NCI-H2196 (cell line): Measurements from ENCODE around the gene CD58.
"Not testable (repeated sequence)": the region's sequence is repeated elsewhere in the genome, so short reads cannot be mapped to it uniquely, and the experiment has no call there.

Experiments used
- DNase-seq: peaks from one replicate; lab custom pipeline; 2025; ENCODE audit not compliant: unreplicated experiment; lab: John Stamatoyannopoulos, UW

Gene CD58, protein sequence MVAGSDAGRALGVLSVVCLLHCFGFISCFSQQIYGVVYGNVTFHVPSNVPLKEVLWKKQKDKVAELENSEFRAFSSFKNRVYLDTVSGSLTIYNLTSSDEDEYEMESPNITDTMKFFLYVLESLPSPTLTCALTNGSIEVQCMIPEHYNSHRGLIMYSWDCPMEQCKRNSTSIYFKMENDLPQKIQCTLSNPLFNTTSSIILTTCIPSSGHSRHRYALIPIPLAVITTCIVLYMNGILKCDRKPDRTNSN

DNA sequence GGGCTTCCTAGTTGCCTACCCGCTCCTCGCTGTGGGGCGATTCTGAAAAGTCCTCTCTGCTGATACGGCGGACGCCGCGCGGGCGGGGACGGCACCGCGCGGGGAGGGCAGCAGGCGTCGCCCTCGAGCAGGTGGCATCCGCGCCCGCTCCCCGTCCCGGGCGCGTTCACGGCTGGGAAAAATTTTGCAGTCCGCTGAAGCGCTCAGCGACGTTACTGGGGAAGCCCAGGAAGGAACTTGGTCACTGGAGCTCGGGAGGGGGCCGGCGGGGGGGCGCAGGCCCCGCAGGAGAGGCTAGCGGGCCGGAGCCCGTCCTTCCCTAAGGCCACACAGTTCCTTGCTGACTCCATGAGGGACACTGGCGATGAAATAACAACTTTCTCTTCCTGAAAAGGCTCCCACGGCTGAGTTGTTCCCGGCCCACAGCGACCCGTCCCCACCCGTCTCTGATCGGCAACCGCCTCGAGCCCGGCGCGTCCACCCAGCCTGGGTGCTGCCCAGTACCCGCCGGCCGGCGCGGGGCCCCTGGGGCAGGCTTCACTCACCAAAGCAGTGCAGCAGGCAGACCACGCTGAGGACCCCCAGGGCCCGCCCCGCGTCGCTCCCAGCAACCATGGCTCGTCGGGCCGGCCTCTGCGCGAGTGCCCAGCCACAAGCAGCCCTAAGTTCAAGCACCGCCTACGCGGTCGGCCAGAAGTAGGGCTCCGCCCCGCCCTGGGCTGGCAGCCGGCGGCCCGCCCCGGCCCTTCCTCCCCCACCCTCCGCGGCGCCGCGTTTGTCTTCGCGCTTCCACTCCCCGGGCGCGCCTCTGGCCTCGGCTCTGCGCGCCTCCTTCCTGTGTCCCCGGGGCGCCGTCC, at the start of gene CD58:
TSS of gene CD58 (minus strand) at position 669 of the 857 bp plus-strand sequence. CDS start at position 615, 54 bp downstream.
- peak; percentile 89 for DNase-seq

DNA sequence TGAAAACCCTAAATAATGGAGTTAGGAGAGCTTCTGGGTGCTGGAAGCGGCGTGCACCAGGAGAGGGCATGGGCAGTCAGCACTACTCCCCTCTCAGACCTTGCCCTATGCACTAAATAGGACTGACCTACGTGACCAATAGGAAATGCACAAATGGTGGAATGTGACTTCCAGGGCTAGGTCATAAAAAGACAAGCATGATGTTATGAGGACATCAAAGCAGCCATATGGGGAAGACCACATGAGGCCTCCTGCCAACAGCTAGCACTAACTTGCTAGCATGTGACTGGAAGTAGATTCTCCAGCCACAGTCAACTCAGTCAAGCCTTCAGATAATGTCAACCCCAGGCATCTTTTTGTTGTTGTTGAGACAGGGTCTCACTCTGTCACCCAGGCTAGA, 49.6 kb upstream of the CD58 start:
- DNase-seq: not testable (repeated sequence)

DNA sequence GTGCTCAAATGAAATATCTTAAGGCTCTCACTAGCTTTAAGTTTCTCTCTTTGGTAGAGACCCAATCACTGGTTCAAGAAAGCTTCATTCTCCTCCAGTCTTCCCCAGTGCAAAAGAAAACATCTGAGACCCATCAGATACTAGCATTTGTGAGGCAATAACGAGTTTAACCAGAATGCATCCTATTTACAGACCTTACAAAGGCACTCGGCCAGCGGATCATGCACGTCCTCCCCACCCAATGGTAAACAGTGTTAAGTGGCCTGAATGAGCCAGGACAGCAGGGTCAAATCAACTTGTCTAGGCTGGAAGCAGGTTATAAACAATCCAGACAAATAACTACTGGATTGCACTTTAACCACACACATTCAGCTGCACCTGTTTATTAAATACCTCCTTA, 48.3 kb upstream of the CD58 start:
- DNase-seq: peak; percentile 45

DNA sequence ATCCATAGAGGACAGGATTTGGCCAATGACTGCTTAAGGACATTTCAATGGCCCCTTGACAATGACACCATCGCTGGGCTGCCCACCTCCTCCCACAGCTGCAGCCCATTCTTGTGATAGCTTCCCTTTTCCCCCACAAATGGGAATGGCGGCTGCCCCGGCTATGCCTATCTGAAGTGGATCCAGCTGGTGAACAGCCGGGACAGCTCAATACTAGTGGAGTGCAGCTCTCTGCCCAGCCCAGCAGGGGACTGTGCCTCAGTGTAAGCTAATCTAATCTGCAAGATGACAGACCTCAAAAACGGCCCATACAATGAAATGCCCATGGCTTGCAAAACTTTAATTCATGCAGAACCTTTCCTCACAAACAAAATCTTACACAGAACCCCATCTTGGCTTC, 47.0 kb upstream of the CD58 start:
- not testable (repeated sequence) for DNase-seq

DNA sequence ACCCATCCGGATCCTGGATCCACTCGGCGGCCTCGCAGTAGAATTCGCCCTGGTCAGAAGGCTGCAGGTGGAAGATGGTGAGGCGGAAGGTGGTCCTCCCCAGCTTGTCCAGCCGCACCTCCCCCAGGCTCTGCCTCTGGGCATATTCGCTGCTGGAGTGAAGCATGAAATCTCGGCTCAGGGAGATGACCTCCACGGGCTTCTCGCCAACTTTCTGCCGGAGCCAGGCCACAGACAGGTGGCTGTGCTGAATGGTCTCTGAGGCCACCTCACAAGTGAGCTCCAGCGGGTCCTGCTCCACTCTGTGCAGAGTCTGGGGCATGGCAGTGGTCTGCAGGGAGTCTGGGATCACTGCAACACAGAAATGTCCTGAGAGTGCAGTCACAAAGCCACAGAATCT, 43.0 kb upstream of the CD58 start:
- DNase-seq: not testable (repeated sequence)

DNA sequence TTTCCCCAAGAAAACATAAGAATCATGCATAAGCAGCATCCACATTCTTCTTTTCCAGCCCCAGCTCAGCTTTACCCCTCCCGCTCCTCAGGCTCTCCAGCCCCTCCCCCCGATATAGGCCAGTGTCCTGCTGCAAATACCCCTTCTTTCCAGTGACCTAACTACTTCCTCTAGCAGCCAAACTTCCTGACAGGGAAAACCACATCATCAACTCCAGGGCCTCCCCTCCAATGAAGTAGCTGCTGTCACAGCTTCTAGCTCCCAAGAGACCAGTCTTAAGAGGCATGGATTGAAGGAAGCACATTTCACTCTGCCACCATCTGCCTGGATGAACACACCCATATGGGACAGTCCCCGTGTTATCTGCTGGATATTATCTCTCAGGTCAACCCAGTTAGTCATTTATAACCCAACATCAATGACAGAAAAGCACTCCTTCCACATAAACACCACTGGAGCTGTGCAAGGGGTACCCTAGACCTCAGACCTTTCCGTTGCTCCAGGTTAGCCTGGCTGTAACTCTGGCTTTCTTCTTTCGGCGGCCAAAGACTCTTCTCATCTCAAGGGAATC, 39.1 kb upstream of the CD58 start:
- not testable (repeated sequence) for DNase-seq

DNA sequence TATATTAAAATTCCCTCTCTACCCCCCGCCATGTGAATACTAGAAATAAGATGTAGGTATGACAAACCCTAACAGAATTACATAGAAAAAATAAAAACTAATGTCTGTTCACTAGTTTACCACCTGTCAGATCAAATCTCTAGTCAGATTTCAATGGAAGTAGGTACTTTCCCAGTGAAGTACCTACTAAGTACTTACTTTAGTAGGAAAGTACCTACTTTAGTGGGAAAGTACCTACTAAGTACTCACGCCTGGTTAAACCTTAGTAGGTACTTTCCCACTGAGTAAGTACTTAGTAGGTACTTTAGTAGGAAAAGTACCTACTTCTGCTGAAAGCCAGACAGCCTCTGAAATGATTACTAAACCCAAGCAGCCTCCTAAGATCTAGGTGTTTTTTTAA, 38.0 kb upstream of the CD58 start:
- not testable (repeated sequence) for DNase-seq

DNA sequence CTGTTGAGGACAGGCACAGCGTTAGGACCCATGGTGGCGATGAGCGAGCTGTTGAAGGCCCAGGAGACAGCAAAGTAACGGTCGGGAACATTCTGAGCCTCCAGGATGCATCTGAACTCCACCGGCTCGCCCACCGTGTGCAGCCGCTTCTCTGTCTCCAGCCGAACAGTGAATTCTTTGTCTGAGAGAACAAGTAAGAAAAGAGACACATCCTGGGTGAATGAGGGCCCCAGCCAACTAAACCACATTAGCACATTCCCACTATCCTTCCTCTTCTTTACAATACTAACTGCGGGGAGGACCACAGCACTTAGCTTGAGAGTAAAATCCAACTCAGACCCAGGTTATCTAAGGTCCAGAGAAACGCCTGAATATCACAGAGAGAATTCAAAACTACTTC, 37.3 kb upstream of the CD58 start:
- DNase-seq: not testable (repeated sequence)

DNA sequence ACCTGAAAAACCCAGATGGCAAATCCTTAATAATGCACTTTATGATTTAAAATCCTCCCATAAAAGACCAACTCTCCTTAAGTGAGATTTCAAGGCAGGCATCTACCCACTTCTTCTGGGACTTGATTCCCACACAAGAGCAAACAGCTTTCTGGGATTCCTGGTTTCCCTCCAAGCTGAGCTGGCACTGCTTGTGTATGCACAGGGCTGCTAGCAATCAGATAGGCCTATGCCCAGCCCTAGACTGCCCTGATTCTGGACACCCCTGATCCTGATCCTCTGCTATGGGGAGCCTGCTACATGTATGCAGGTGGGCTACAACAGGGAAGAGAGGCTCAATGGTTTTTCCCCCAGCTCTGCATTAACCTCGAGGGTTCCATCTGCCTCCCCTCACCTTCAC, 36.6 kb upstream of the CD58 start:
- not testable (repeated sequence) for DNase-seq

DNA sequence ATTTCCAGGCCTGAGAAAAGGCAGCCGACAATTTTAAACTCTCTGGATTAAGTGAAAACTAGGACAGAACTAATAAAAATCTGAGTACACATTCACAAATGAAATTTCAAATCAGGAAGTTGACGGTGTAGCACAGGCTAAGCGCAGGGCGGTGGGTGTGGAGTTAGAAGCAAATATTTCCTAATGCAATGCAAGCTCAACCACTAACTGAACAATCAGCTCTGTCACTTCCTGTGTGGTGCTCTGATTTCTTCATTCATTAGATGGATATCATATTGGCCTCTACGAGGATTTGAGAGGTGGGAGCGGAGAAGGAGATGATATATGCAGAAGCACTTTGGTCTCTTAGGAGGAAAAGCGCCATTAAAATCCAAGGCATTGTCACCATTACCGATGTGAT, 35.2 kb upstream of the CD58 start:
- not testable (repeated sequence) for DNase-seq

DNA sequence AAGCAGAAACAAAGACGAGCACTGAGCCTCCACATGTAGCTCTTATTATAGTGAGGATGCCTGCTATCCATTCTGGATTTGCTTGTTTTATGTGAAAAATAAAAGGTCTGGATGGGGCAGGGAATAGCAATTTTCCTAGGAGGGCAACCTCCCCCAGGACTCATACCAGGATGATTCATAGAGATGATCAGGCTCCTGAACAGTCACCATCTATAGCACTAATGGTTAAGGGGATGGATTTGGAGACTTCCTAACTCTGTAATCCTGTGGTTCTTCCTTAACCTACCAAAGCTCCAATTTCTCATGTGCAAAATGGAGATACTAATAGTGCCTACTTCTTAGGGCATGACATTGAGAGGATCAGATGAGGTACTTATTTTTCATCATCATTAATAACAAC, 34.5 kb upstream of the CD58 start:
- no peak for DNase-seq

DNA sequence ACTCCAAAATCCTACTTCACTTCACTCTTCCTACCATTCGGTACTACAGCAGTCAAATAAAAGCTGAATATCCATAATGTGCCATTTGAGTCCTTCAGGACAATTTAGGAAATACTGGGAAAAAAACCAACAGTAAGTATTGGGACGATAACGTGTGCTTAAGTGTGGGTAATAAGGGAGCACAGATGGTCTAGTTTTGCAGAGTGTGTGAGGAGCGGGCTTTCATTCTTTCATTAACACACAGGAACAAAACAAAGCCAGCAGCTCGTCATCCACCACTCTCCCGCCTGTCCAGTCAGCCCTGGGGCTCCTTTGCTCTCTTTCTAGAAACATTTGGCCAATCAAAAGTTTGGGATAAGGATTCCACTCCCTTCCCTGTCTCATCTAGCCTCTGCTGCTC, 33.6 kb upstream of the CD58 start:
- not testable (repeated sequence) for DNase-seq

DNA sequence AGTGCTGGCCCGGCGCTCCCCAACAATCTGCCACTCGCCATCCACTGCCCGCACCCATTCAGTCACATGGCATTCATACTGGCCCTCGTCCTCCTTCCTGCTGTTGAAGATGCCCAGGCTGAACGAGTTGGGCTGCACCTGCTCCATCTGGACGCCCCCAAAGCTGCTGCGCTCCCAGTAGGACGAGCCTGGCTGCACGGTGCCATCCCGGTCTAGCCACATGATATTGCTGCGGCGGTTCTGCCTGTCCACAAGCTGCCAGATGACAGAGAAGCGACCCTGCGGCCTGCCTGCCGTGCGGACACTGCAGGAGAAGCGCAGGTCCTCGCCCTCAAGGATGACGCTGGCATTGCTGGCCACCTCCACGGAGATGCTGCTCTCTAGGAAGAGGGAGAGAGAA, 32.8 kb upstream of the CD58 start:
- DNase-seq: not testable (repeated sequence)

DNA sequence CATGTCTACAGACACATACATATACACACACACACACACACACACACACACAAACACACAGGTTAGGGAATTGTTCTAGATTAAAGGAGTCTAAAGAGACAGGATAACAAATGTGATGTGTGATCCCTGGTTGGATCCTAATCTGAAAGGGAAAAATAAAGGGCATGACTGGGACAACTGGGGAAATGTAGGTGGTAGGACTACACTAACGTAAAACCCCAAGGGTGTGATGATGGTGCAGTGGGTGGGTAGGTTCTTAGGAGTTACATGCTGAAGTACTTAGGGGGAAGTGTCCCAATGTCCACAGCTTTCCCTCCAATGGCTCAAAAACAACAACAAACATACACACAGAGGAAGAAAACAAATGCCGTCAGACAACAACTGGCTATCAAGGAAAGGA, 28.5 kb upstream of the CD58 start:
- not testable (repeated sequence) for DNase-seq

DNA sequence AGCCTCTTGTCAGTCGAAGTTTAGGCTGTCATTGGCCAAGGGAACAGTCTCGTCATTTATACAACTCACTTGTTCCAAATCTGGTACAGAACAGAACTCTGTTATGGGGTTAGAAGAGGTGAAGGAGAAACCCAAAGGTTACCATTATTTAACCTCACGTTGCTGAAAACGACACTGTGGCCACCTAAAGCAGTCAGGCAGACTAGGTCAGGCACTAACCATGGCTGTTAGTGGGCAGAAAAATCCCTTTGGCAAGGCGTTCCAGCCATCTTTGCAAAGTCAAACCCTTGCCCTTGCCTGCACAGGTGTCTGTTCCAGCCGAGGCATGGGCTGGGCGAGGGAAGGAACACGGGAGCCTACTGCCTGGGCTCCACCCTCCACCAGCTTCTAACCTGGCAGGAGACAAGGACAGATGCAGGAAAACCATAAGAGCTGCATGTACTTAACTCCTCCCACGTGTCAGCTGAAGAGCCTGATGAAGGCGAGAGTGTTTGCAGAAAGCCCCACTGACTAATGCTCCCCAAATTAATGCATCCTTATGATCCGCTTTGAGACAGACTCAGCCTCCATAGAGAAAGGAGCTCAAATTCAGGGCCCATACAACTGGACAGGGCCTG, 27.7 kb upstream of the CD58 start:
- not testable (repeated sequence) for DNase-seq

DNA sequence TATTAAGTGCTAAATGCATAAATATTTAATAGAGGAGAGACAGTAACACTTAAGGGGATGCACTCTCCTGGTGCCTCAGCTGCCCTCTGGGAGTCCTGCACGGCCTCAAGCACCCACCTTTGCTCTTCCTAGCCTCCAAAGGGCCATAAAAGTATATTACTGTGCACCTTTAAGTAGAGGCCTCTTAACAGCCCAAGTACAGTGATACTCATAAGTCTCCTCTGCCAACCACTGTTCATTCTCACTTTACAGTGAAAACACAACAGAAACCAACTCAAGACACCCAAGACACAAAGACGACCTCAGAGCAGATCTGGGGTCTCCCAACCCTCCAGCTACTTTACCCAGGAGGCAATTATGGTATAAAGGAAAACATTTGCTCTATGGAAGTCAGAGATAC, 26.6 kb upstream of the CD58 start:
- not testable (repeated sequence) for DNase-seq

DNA sequence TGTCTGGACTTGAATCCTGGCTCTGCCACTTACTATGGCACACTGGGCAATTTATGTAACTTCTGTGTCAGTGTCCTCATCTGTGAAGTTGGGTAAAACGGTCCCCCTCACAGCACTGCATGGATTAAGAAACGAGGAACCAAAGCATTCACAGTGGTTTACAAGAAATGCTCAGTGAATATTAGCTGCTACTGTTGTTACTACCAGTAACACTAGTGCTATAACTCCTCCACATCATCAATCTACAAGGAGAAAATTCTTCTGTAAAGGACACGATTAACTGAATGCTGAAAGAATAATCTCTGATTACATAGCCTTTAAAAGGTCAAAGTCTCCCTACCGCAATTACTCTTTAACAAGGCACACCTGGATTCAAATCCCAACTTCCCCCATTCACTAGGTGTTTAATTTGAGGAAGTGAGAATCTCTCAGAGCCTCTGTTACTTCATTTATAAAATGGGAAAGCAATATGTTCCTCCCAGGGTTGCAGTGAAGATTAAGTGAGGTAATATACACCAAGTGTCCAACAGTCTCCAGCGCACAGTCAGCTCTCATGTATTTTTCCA, 26.0 kb upstream of the CD58 start:
- DNase-seq: not testable (repeated sequence)

DNA sequence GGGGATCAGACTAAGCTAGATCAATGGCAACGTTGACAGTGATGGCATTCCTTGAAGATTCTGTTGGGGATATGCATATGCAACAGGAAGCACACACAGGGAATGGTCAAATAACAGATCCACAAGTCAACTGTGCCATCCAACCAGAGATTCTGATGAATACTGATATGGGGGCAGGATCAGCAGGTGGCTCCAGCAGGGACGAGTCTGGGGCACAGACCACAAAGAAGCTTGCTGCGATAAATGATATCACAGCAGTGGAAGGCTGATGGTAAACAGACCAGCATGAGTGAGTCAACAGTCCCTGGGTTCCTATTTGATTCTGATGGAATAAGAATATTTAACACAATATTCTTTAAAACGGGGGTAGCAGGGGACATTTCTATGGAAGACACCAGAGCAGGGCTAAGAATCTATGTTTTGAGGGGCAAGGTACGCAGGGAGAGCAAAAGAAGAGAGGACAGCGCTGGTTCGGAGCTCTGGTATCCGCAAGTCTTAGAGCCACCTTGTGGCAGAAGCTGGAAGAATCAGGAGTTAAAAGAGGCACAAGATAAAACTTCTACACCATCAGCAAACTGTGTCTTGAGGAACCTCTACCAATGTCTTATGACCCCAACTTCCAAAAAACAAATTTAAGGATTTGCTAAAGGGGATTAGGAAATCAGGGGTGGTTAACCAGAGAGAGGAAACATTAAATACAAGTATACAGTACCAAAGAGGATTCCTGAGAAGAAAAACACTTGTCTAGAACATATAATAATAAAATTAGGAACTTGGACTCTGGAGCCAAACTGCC, 25.3 kb upstream of the CD58 start:
- not testable (repeated sequence) for DNase-seq

DNA sequence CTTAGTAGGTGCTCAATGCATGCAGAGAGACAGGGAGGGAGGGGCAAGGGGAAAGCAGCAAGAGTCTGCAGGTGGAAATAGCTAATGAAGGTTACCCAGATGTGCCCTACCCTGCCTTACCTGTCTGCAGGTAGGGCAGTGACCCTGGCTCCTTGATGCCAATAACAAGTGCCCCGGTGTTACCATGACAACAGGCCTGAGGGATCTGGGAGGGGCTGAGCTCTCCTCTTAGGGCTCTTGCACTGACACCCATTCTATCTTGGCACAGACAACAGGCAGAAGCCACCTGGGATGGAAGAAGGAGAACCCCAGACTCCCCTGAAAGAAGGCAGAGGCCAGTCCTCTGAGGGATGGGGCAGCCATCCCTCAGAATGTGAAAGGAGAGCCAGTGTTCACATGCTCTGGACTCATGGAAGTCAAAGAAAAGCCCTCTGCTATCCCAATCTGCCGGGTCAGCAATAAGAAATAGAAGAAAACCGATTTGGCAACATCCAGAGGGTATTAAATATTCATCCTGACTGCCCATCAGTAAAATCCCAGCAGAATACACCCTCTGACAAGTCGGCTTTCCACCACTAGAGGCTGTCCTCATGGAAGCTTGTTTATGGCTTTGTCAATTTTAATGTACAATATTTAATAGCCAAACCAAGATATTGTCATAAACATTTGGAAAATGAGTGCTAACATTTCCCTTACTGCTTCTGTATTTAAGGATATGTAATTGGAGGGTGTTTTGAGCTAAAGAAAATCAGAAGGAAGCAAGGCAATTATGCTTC, 24.4 kb upstream of the CD58 start:
- DNase-seq: not testable (repeated sequence)

DNA sequence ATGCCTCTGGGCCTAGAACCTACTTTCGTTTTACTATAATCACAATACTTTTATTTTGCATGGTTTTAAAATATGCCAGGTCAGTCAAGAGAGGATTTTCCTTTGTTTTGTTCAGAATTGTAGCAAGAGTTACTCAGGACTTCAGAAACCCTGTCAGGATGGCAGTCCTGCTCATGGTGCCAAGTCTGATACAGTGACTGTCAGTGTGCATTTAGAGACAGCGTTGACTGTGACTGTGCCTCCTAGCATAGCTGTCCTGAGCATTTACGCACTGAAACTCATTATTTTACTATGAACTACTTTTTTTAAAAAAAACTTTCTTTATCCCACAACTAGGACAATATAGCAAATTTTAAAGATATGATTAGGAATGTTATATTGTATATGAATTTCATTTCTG, 23.2 kb upstream of the CD58 start:
- DNase-seq: not testable (repeated sequence)
